ENCODE measurements around the gene PRPSAP1.
"Not testable (repeated sequence)": the region's sequence is repeated elsewhere in the genome, so short reads cannot be mapped to it uniquely, and the experiment has no call there.

Gene PRPSAP1

GRCh38 chr17:76357597-76358158 is 4.0 kb upstream of the PRPSAP1 start:
- no peak for DNase-seq

DNA sequence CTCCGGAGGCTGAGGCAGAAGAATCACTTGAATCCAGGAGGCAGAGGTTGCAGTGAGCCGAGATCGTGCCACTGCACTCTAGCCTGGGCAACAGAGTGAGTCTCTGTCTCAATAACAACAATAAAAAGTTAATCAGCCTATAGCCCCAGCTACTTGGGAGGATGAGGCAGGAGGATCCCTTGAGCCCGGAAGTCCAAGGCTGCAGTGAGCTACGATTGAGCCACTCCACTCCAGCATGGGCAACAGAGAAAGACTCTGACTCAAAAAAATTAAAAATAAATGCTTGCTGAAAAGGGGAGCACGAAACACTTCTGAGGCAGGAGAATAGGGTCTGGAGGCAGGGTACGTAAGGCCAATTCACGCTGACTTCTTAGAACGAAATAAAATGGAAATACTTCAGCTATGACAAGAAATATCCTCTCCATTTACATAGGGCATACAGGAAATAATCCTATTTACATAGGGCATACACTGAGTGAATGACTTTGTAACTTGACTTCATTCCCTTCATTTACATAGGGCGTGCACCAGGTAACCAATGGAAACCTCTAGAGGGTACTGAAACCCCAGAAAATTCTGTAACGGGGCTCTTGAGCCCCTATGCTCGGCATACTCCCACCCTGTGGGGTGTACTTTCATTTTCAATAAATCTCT is 3.2 kb upstream of the PRPSAP1 start:
- DNase-seq, result no peak

DNA sequence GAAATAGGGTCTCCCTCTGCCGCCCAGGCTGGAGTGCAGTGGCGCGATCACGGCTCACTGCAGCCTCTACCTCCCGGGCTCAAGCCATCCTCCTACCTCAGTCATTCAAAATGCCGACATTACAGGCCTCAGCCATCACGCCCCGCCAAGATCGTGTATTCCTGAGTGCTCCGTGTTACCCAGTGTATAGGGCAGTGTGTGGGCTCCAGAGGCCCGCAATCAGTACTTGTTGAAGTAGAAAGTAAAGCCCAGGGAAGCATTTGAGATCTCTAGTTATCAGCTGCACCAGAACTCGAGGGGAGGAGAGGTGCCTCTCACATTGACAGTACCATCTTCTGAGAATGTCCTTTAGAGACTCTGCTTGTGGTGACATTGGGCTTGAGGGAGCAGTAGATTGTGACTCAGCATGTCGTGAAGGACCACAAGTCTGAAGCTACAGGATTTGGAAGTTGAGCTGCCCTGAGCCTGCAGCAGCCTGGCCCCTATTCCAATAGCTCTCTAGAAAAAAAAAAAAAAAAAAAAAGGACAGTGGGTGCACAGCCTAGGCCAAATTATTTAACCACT is 1.1 kb upstream of the PRPSAP1 start:
- no peak for DNase-seq

- DNase-seq, result no peak
These were observed 607 bp upstream of the PRPSAP1 start for GRCh38 chr17:76354317-76354729.

DNA sequence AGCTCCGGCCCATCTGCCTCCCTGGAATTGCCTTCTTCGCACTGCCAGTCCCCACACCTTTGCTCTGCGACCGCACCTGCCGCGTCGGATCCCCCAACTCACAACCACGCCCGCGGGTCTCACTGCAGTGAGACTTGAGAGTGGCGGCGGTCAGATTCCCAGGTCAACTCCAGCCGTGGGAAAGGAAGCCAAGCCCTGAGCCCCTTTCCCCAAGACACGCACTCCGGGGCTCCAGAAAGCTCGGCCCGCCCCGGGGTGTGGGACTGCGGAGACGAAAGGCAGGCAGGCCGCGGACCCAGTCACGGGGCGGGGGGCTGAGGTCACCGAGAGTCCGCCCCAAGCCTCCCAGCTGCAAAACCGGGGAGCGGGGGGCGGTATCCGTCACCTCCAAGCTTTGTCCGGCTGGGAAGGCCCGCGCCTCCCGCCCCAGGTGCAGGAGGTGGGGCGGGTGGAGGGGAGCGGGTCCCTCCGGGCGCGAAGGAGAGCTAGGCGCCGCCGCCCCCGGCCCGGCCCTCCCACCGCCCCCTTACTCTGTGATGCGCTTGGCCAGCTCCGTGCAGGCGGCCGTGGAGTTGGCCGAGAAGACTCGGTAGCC is 615 bp downstream of the PRPSAP1 start:
- DNase-seq, result peak; percentile 5 to 10

DNA sequence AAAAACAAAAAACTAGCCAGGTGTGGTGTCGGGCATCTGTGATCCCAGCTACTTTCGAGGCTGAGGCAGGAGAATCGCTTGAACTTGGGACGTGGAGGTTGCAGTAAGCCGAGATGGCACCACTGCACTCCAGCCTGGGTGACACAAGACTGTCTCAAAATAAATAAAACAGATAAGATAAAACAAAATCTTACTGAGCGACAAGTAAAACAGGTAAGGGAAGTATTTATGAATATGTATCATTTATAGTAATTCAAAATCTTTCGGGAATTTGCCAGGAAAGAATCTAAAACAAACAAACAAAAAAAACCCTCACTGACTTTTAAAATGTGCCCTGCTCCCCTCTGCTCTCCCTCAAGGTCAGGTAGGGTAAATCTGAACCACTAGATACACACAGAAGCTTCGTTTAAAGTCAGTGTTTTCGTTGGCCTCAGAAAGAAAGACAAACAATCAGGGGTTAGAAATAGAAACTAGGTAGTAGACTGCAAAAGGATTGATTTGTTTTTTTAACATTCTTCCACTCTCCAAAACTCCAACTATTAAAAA is 2.1 kb downstream of the PRPSAP1 start:
- no peak for DNase-seq

DNA sequence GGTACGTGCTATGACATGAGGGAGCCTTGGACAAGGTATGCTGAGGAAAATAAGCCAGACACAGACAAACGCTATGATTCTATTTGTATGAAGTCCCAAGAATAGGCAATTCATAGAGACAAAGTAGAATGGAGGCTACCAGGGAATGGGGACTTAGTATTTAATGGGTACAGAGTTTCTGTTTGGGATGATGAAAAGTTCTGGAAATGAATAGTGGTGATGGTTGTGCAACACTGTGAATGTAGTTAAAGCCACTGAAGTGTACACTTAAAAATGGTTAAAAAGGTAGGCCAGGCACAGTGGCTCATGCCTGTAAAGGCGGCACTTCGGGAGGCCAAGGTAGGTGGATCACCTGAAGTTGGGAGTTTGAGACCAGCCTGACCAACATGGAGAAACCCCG is 3.3 kb downstream of the PRPSAP1 start:
- no peak for DNase-seq

- not testable (repeated sequence) for DNase-seq
These were observed 6.8 kb downstream of the PRPSAP1 start for GRCh38 chr17:76346936-76347335.

DNA sequence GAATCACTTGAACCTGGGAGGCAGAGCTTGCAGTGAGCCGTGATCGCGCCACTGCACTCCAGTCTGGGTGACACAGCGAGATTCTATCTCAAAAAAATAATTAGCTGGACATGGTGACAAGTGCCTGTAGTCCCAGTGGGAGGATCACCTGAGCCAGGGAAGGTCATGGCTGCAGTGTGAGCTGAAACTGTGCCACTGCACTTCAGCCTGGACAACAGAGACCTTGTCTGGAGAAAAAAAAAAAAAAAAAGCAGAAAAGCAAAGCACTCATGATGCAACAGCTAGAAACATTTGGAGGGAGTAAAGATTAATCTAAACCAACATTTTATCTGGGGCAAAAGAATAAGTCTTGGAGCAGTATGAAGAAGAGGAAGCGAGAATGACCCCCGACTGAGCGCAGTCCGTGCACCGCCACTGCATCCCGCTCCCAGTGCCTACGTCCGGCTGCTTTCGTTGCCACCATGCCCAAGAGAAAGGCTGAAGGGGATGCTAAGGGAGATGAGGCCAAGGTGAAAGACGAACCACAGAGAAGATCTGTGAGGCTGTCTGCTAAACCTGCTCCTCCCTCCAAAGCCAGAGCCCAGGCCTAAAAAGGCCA is 8.2 kb downstream of the PRPSAP1 start:
- DNase-seq, result no peak

- no peak for DNase-seq
These were observed 10.6 kb downstream of the PRPSAP1 start for GRCh38 chr17:76343106-76343505.

GRCh38 chr17:76341301-76341700 is 12.4 kb downstream of the PRPSAP1 start:
- DNase-seq, result no peak

DNA sequence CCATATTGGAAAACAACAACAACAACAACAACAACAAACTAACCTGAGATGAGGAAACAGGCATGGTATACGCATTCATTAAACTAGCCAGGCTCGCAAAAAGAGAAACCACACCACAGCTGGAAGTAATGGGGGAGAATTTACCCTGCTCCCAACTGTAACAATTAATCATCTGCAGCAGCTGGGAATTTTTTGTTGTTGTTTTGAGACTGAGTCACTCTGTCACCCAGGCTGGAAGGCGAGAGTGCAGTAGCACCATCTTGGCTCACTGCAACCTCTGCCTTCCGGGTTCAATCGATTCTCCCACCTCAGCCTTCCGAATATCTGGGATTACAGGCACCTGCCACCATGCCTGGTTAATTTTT is 16.3 kb downstream of the PRPSAP1 start:
- DNase-seq, result no peak

- no peak for DNase-seq
These were observed 16.8 kb downstream of the PRPSAP1 start for GRCh38 chr17:76336756-76337412.

DNA sequence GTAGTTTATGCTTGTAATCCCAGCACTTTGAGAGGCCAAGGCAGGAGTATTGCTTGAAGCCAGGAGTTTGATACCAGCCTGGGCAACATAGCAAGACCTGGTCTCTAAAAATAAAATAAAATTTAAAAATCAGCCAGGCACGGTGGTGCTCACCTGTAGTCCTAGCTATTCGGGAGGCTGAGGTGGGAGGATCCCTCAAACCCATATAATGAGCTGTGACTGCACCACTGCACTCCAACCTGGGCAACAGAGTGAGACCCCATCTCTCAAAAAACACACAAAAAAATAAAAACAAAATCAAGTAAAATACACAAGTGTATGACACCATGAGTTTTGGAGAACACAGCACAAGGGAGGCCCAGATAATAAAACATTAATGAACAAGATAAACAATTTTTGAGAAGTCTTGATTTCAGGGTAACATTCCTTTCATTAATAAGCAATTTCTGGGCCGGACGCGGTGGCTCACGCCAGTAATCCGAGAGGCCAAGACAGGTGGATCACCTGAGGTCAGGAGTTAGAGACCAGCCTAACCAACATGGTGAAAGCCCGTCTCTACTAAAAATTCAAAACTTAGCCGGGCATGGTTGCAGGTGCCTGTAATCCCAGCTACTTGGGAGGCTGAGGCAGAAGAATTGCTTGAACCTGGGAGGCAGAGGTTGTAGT is 17.9 kb downstream of the PRPSAP1 start:
- DNase-seq, result no peak

DNA sequence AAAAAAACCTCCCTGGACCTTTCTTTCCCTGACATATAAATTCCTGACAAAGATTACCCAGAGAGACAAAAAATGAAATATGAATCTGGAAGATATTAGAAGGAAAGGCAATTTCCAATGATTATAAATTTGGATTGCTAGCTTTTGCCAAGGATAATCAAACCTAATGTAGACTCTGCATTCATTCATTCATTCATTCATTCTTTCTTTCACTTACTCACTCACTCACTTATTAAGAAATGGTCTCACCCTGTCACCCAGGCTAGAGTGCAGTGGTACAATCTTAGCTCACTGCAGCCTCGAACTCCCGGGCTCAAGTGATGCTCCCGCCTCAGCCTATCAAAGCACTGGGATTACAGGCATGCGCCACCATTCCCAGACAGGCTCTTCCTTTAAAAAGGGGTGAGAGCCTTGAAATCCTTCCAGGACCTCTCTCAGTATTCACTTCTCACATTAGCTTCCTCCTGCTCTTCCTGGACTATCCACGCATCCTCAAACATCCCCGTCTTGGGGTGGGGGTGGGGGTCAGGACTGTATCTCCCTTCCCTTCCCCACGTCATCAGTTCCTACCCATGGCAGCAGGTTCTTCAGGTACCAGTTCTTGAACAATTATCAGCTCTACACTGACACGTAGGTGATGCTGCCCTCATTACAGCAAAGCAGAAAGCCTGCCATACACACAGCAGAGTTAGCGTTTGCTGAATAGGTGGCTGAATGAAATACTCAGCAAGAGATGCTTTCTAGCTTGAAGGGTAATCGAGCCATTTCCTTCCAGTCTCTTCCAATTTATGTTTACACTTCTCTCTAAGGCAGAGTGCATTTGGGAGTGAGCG is 19.8 kb downstream of the PRPSAP1 start:
- DNase-seq, result no peak

- no peak for DNase-seq
These were observed 22.6 kb downstream of the PRPSAP1 start for GRCh38 chr17:76331083-76331482.

DNA sequence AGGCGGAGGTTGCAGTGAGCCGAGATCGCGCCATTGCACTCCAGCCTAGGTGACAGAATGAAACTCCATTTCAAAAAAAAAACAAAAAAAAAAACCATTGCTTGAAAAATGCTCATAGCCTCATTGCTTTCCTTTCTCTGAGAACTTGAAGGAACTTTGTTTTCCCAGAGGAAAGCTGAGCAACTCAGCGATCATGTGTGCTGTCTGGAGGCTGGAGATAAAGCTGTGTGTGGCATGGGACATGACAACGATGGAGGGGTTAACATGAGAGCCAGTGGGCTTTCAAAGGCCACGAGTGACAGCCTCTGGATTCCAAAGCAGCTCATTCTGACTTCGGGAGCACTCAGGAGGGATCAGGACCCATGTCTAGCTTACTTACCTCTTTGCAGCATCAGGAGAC is 24.1 kb downstream of the PRPSAP1 start:
- no peak for DNase-seq

DNA sequence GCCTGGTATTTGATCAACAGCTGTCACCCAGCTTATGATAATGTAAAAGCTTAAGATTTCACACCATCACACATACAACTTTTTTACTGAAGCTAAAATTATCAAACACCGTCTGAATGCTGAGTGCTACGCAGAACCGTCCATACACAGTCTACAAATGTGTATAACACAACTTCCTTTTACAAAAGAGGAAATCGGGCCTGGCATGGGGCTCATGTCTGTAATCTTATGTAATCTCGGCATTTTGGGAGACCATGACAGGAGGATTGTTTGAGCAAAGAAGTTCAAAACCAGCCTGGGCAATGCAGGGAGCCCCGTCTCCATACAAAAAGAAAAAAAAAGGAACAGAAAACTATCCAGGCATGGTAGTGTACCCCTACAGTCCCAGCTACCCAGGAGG is 26.0 kb downstream of the PRPSAP1 start:
- no peak for DNase-seq

GRCh38 chr17:76326306-76326705 is 27.4 kb downstream of the PRPSAP1 start:
- no peak for DNase-seq

- no peak for DNase-seq
These were observed 35.1 kb downstream of the PRPSAP1 start for GRCh38 chr17:76318586-76318985.

GRCh38 chr17:76317535-76317934 is 36.2 kb downstream of the PRPSAP1 start:
- DNase-seq, result no peak
